ENCODE measurements around the gene TMEM107.
"Not testable (repeated sequence)": the region's sequence is repeated elsewhere in the genome, so short reads cannot be mapped to it uniquely, and the experiment has no call there.

The TMEM107 gene

GRCh38 chr17:8221663-8222379 is 45.6 kb upstream of the TMEM107 start:
- peak; percentile 91 for DNase-seq
- H3K27me3 ChIP-seq (replicated peaks) = no peaks in the 10 kb centered on the region
- peak overlapping the region; percentile 94 for H3K27ac ChIP-seq
- in situ Hi-C loops (cut with HindIII; ENCODE audit: low pct_ligation_motif_present, low sequenced_read_pairs) = no loop called here
- no peak for TF ChIP-seq CTCF (IDR thresholded peaks at IDR 0.05; ENCODE audit: low read depth, low read length, missing control alignments)
- peak overlapping the region; percentile 69 for H3K4me3 ChIP-seq (ENCODE audit: low read depth, low read length)
- no peaks in the 10 kb centered on the region for H3K36me3 ChIP-seq (replicated peaks)

- DNase-seq = peak; percentile 89
- no peak for TF ChIP-seq CTCF (IDR thresholded peaks at IDR 0.05; ENCODE audit: low read depth, low read length, missing control alignments)
- H3K36me3 ChIP-seq (replicated peaks) = no peaks in the 10 kb centered on the region
- H3K4me3 ChIP-seq (ENCODE audit: low read depth, low read length) = peak overlapping the region; percentile 69
- peak overlapping the region; percentile 94 for H3K27ac ChIP-seq
- no peaks in the 10 kb centered on the region for H3K27me3 ChIP-seq (replicated peaks)
- in situ Hi-C loops (cut with HindIII; ENCODE audit: low pct_ligation_motif_present, low sequenced_read_pairs) = no loop called here
Measured at GRCh38 chr17:8220783-8221662, 44.8 kb upstream of the TMEM107 start.

- H3K27me3 ChIP-seq (replicated peaks); in situ Hi-C loops (cut with HindIII; ENCODE audit: low pct_ligation_motif_present, low sequenced_read_pairs); DNase-seq: not testable (repeated sequence)
Measured at GRCh38 chr17:8214000-8214399, 37.8 kb upstream of the TMEM107 start.

GRCh38 chr17:8212312-8213180 is 36.4 kb upstream of the TMEM107 start:
- H3K27me3 ChIP-seq (replicated peaks) = no peaks in the 10 kb centered on the region
- no peak for TF ChIP-seq CTCF (IDR thresholded peaks at IDR 0.05; ENCODE audit: low read depth, low read length, missing control alignments)
- no peaks in the 10 kb centered on the region for H3K36me3 ChIP-seq (replicated peaks)
- H3K4me3 ChIP-seq (ENCODE audit: low read depth, low read length) = no peak overlapping the region
- no peak for DNase-seq
- no peak overlapping the region for H3K27ac ChIP-seq
- in situ Hi-C loops (cut with HindIII; ENCODE audit: low pct_ligation_motif_present, low sequenced_read_pairs) = no loop called here

More at GRCh38 chr17:8214000-8214399, 37.8 kb upstream of the TMEM107 start:
- H3K27ac ChIP-seq; H3K4me3 ChIP-seq (ENCODE audit: low read depth, low read length); H3K36me3 ChIP-seq (replicated peaks): not testable (repeated sequence)

GRCh38 chr17:8210761-8211458 is 34.7 kb upstream of the TMEM107 start:
- peak overlapping the region; percentile 91 for H3K4me3 ChIP-seq (ENCODE audit: low read depth, low read length)
- in situ Hi-C loops (cut with HindIII; ENCODE audit: low pct_ligation_motif_present, low sequenced_read_pairs) = no loop called here
- no peaks in the 10 kb centered on the region for H3K36me3 ChIP-seq (replicated peaks)
- no peaks in the 10 kb centered on the region for H3K27me3 ChIP-seq (replicated peaks)
- DNase-seq = peak; percentile 45
- TF ChIP-seq CTCF (IDR thresholded peaks at IDR 0.05; ENCODE audit: low read depth, low read length, missing control alignments) = no peak
- H3K27ac ChIP-seq = peak overlapping the region; percentile 56
